ENCODE data around the gene TOPBP1.

TOPBP1 gene

DNA sequence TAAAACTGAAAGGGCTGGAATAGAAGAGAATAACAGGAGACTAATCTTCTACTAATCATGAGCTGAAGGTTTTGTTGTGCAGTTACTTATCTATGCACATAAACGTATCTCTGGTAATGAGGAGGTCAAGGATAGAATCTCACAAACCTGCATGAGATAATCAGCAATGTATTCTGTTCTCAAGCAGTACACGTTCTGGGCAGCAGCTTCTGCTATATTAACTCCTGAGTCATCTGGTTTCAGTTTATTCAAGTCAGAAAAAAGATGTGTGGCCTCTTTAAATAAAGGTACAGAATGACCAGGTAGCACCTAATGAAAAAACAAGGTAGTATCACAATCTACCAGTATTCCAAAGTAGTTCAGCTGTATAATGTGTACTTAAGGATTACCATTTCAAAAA is 53.4 kb downstream of the TOPBP1 start:
- DNase-seq (ENCODE audit: low read depth) = no peak

DNA sequence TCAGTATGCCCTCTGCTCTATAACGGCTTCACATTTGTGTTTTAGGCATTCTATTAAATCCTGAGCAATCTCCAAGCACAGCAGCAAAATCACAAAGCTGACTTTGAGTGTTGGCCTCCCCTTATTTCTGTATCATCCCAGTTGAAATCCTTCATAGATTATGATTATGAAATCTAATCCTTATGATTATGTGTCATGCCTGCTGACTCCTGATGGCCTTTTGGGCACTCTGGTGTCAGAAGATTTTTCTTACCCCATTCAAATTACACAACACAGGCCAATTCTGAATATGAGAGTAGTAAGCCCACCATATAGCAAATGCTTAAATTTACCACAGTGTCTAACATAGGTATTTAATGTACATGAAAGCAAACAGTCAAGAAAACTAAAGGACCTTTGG is 53.9 kb downstream of the TOPBP1 start:
- no peak for DNase-seq (ENCODE audit: low read depth)

DNA sequence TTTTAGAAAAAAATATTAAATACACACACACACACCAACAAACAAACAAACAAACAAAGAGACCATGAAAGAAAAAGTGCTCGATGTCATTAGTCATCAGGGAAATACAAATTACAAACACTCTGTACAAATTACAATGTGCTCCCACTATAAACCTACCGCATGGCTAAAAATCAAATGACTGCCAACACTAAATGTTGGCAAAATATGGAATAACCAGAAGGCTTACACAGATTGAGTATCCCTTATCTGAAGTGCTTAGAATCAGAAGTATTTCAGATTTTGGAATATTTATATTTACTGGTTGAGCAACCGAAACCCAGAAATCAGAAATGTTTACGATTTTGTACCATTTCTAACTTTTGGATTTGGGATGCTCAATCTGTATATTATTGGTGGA is 54.8 kb downstream of the TOPBP1 start:
- no peak for DNase-seq (ENCODE audit: low read depth)

DNA sequence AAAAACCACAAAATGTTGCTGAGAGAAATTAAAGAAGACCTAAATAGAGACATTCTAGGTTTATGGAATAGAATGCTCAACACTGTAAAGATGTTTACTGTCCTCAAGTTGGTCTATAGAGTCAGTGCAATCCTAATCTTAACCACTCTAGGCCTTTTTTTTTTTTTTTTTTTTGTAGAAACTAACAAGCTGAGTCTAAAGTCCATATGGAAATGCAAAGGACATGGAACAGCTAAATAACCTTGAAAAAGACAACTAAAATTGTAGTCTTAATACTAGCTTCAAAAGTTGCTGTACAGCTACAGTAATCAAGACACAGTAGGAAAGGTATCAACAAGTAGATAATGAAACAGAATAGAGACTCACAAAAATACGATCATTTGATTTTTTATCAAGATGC is 55.4 kb downstream of the TOPBP1 start:
- DNase-seq (ENCODE audit: low read depth) = no peak

DNA sequence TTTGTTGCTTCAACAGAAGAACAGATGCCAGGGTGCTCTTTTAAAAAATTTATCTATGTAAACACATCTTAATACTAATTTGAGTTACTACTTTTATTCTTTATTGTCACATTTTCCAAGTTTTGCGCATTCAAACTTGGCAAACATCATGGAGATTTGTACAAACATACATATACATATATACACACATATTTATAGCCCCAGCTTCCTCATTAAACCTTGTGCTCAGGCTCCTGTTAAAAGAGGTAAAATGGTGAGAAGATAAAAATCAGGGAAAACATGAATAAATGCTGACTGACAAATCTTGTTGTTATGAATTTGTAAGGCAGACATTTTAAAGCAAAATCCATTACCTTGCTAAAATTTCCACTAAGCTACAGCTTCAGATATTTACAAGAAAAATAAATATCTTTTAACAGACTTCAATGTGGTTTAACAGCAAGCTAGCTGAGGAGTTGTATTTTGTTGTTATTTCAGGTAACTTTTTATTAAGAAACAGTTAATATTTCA is 61.1 kb downstream of the TOPBP1 start:
- no peak for DNase-seq (ENCODE audit: low read depth)

DNA sequence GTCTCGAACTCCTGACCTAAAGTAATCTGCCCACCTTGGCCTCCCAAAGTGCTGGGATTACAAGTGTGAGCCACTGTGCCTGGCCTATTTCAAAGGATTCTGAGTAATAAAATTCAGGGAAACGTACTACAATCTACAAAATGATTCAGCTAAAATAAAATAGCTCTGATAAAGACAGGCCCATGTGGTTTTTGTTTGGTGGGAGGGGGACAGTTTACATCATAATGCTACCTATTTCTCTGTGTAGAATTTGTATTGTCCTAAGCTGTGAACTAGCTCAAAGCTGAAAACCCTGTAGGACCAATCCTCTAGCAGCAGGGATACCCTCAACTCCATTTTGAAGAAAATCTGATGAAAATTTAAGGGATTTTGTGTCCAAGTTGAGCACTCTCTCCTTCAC is 62.5 kb downstream of the TOPBP1 start:
- DNase-seq (ENCODE audit: low read depth) = no peak

DNA sequence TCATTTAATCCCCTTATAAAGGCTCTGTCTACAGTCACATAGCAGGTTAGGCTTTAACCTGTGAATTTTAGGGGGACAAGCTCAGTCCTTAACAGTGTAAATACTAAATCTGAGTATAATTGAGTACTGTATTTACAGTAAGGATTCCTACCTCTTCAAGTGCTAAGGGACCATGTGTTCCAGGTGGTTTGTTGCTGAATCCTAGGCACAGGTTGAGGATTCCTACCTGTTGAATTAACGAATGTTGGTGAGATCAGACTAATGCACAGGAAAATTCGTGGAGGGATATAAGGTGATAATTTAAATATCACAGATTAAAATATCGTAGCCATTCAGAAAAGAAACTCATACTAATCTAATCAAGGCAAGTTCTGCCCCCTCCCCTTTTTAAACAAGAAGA is 63.3 kb downstream of the TOPBP1 start:
- DNase-seq (ENCODE audit: low read depth) = no peak

DNA sequence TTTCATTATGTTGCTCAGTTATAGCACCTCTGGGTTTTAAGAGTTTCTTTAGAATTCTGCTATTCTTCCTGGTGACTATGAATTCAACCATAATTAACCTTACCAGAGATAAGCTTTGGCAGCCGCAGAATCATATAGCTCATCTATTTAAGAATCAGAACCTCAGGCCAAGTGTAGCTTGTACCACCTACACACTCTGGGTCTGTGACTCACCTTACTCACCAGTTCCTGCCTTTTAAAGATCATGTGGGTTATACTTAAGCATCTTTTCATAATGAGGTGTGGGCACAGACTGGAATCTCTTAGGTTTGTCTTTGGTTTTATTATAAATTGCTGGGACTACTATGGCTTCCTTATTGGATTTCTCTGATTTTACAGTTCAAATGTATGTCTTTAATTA is 66.4 kb downstream of the TOPBP1 start:
- DNase-seq (ENCODE audit: low read depth) = no peak

DNA sequence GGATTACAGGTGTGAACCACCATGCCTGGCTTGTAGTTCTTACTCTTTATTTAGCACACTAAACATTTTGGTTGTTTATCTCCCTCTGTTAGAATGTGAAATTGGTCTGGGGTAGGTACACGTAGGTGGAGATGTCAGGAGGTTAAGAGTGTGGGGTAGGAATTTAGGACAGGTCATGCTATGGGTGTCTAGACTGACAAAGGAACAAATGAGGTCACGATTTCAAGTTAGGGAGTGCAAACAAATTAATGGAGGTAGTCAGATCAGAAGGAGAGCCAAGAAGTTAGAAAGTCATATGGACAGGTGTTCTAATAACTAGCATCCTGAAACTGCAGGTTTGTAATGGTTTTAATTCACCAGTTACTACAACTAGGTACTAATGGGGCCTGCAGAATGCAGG is 68.5 kb downstream of the TOPBP1 start:
- DNase-seq (ENCODE audit: low read depth) = no peak

DNA sequence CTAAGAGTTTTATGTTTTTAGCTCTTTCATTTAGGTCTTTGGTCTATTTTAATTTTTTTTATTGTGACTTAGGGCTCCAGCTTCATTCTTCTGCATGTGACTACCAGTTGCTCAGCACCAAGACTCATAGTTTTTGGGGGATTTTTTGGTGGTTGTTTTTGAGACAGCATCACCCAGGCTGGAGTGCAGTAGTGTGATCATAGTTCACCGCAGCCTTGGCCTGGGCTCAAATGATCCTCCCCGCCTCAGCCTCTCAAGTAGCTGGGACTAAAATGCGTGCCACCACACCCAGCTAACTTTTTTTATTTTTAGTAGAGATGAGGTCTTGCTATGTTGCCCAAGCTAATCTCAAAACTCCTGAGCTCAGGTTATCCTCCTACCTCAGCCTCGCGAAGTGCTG is 68.9 kb downstream of the TOPBP1 start:
- no peak for DNase-seq (ENCODE audit: low read depth)

DNA sequence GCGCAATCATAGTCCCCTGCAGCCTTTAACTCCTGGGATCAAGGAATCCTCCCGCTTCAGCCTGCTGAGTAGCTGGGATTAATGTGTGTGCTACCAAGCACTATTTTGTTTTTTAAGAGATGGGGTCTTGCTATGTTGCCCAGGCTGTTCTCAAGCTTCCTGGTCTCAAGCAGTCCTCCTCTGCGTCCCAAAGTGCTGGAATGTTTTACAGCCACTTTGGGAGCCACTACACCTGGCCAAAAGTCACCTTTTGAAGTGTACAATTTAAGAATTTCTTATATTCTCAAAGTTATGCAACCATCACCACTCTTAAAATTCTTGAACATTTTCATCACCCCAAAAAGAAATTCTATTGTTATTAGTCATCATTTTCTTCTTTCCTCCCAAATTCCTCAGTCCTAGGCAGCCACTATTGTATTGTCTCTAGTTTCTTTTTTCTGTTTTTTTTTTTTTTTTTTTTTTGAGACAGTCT is 70.4 kb downstream of the TOPBP1 start:
- peak; percentile 43 for DNase-seq (ENCODE audit: low read depth)

DNA sequence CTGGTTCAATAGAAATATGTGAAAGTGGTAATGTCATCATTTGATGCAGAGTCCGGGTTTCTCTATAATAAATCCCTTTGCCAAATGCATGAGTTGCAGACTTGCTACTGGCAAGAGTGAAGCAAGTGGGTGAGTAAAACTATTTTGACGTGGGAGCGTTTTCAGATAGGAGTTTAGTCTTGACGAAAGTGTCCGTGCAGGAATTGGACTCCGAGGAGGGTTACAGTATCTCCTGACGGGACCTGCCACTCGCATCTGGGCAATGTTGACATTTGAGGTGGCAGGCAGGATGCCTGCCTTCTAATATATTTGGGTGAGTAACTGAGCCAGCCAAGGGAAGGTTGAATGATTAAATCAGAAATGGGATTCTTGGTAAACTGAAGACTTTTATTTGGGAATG is 72.2 kb downstream of the TOPBP1 start:
- DNase-seq (ENCODE audit: low read depth) = no peak

DNA sequence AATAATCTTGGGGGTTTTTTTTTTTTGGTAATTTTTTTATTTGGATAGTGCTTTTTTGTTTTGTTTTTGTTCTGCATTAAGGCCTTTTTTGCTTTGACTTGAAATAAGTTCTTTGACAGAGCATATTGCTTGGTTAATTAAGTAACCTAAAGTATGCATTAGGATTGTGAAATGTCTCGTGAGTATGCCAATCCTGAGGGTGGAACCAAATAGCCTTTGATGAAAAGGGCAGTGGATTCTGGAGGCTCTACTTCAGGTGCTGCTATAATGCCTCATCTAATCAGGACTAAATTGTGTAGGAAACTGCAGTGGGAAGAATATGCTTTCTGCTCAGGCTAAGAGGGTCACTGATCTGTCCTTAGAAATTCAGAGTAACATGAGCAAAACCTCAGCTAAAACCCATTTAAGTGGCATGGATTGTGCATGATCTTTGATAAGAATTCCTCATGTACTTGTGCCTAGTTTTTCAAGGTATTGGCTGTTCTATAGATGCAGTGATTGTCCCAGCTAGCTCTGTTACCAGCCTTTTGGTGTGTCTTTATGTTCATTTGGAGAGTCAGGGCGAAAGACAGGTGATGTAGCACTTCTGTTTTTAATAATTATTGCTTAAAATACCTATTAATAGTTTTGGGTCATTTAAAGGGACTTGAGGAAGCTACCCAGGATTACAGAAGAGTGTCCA is 72.8 kb downstream of the TOPBP1 start:
- peak; percentile 33 for DNase-seq (ENCODE audit: low read depth)

DNA sequence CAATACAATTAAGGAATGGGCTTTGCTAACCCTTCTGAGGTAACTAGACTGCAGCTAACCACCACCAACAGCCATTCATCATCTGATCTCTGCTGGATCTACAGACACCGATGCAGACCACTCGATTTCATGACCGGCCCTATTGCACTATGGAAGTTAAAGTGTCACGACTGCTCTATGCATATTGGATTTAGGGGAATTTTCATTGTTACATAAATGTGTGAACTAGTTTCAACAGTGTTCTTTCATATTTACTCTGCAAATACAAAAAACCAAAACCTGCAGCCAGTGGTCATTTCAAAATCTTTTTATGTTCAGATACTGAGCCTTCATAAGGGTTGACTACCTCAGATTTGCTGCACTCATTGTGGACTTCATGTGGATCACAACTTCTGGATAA is 73.7 kb downstream of the TOPBP1 start:
- DNase-seq (ENCODE audit: low read depth) = no peak

DNA sequence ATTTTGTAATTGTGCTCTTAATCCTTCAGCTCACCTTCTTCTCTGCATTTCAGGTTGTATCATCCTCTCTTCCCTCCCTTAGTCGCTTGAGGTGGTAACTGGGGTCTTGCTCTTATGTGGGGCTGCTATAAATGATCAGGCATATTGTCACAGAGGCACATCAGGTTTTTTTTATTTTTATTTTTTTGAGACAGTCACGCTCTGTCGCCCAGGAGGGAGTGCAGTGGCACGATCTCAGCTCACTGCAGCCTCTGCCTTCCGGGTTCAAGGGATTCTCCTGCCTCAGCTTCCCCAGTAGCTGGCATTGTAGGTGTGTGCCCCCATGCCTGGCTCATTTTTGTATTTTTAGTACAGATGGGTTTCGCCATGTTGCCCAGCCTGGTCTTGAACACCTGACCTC is 78.3 kb downstream of the TOPBP1 start:
- no peak for DNase-seq (ENCODE audit: low read depth)

DNA sequence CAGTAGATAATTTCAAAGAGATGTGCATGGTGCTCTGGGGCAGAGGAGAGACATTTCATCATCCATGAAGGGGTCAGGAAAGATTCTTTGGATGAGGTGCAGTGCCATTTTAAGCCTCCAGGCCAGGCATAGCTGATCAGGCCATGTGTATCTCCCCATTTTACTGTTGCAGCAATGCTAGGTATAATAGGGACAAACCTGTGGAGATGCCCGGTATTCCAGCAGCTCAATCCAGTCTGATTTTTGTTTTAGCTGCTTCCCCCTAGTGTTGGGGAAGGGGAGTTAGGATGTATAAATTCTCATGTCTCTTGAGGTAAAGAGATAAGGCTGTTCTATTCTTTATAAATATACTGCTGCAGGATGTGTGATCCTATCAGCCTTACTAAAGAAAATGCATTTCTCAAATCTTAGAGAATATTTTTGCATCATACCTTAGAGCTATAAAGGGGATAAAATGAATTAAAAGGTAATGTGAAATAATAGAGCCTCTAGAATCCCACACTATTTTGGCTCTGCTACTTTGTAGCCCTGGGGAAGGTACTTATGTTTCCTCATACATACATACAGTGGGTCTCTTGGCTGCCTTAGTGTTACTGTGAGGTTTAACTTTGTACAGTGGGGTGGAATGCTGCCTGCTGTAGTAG is 83.1 kb downstream of the TOPBP1 start:
- peak; percentile 32 for DNase-seq (ENCODE audit: low read depth)

DNA sequence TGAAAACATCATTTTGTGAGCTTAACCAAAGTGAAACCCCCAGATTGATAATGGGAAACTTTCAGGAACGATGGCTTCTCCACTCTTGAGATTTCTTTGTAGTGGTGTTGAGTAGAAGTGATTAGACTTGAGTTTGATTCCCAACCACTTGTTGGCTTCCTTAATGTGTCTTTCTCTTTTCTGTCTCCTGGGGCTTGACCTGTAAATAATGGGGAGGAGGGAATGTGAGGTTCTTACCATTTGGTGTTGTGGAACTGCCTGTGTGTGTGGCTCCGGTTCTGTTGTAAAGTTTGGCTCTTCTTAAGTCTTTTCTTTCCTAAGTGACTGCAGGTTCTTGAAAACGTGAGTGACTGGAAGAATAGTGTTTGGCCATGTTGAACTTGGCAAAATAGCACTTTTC is 85.6 kb downstream of the TOPBP1 start:
- no peak for DNase-seq (ENCODE audit: low read depth)

DNA sequence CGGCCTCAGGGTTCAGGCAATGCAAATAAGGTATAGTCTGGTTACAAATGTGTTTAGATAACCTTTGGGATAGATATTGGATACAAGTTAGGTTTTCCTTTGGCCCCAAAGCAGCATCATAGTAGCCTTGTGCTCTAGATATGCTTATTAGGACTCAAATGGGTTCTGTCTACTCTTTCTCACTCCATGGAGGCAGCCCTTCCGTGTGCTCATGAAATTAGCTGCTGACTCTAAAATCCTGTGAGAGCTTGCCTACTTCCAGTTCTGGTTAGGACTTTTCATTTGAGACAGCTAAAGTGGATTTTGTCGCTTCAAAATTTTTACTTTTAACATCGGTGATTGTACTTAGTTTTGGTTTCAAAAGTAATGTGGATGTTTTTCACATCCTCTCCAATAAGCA is 86.7 kb downstream of the TOPBP1 start:
- DNase-seq (ENCODE audit: low read depth) = no peak

DNA sequence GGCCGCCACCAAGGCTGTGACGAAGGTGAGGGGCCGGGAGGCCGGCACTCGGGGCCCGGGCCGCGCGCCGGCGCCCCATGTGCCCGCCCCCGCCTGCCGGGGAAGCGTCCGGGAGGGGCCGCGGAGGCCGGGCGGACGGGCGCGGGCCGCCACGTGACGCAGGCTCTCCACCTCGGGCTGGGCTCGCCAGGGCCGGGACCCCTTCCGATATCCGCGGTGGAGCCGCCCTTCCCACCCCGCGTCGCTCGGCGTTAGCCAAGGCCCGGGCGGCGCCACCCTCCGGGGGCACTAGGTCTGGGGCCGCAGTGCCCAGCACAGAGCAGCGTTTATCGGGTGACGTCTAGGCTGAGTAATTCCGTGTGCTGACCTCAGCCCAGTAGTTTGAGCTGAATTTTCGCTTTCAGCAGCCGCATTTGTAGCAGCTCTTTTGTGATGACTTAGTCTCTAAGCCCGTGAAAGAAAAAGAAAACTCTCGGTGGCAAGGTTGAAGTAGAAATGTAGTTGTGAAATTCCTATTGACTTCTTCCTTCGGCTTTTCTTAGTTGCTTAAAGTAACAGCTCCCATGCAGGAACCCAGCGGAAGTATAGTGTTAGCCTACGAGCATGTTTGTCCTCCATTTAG is 87.4 kb downstream of the TOPBP1 start:
- DNase-seq (ENCODE audit: low read depth) = peak; percentile 53

DNA sequence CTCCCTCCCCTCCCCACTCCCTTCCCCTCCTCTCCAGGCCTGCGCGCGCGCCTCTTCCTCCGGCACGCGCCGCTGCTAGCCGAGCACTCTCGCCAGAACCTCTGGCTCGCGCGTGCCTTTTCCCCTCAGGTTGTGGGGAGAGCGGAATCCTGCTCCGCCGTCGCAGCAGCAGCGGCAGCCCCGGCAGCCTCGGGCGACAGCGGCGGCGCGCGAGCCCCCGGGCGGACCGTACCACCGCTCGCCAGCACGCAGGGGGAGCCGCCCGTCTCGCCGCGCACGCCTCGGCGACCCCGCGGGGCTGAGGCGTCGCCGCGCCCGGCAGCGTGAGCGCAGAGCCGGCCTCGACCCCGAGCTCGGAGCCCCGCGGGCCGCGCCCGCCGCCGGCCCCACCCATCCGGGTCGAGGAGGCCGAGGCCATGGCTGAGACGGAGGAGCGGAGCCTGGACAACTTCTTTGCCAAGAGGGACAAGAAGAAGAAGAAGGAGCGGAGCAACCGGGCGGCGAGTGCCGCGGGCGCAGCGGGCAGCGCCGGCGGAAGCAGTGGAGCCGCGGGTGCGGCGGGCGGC is 88.0 kb downstream of the TOPBP1 start, which contains the start of gene CDV3:
TSS of gene CDV3 (plus strand) at position 58 of the 566 bp plus-strand sequence. CDS start at position 417, 359 bp downstream.
- DNase-seq (ENCODE audit: low read depth) = no peak

DNA sequence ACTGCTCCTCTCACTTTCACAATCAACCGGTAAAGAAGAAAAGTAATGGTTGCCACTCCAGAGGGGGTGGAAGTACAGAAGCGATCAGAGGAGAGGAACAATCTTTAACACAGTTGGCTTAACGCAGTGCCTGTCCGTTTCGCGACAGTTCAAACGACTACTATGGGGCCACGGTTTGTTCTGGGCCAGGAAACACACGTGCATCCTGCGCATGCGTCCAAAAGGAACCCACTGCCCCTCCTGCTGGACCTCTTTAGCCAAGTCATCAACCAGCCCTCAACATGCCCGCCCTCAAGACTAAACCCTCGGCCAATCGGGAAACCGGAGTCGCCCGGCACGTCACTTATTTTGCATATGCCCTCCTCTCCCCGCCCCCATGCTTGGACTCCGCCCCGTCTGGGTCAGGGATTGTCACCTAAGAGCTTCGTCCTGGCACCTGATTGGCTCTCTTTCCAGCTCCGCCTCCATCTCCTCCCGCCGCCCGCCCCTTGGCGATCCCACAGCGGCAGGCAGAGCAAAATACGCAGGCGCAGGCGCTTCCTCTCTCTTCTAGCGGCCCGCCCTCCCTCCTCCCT is 88.6 kb downstream of the TOPBP1 start:
- DNase-seq (ENCODE audit: low read depth) = peak; percentile 100
